Erythroblast (primary cell): Measurements from ENCODE around the gene CYB5R4.

Experiments
- GATA1 ChIP-seq: IDR thresholded peaks from 2 replicates; pipeline ENCODE4 v1.6.1; 2011; ENCODE audit warnings: low read depth, mild to moderate bottlenecking, control low read depth, low read length, moderate library complexity
- POLR2A ChIP-seq: IDR thresholded peaks from 2 replicates; pipeline ENCODE4 v1.6.1; 2011; ENCODE audit warnings: mild to moderate bottlenecking, low read length

DNA sequence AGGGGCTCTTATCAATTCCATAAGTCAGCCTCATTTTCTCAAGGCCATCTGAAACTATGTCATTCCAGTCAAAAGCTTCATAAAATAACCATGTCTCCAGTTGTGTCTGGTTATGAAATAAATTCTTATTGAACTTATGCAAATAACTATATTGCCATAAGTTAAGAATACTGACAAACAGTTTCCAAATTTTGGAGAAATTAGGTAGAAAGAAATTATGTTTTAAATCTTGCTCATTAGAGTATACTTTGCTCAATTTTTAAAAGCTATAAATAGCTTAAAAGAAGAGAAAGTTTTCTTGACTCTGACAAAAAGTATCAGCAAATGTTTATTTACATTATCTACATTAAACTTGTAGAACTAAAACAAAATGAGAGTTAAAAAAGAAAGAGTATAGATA, 111.1 kb downstream of the CYB5R4 start:
- TF ChIP-seq POLR2A (no peak), GATA1 (no peak)
